HepG2 (cell line): Measurements from ENCODE around the gene SASH1. TPM values are rescaled to one million over a fixed set of nuclear protein-coding genes. Genes with fewer than 3 reads are reported as not detected.

Experiments used
- ATAC-seq: fragments of 200-7000 bp; cut with Tn5 transposase; 3 replicates; pipeline ENCODE4 v1.9.1; 2020; ENCODE audit warnings: mild to moderate bottlenecking, moderate library complexity
- BruUV-seq: library from RNA; stranded (reverse); fragments of 400-500 nt; replicated peaks from 2 replicates; lab custom pipeline; 2021; lab: Mats Ljungman, UMichigan
- CTCF ChIA-PET: fragments of 300-600 bp; formaldehyde crosslinking; extraction: SDS; loops from one replicate; lab custom pipeline; 2021; ENCODE audit warnings: low total read pairs, inconsistent platforms, low intra/inter-chr PET ratio; lab: Yijun Ruan, JAX
- POLR2A ChIA-PET: fragments of 350-600 bp; sonication (Branson Sonifier 250); formaldehyde crosslinking; loops from one replicate; lab custom pipeline; 2020; ENCODE audit warnings: antibody characterized with exemption, inconsistent platforms; lab: Yijun Ruan, JAX
- DNase-seq: peaks from one replicate; pipeline ENCODE4 v3.0.0-alpha.2; 2015; ENCODE audit warnings: low spot score
- FAIRE-seq: peaks from 3 replicates; lab custom pipeline; 2011; peaks lifted over from hg19 to GRCh38; lab: Jason Lieb, UNC
- H2AFZ ChIP-seq: one replicate; pipeline ENCODE4 v1.6.1; 2011; ENCODE audit warnings: low read length, inconsistent platforms
- H3K27ac ChIP-seq: fragments of 300-600 bp; 3 replicates; pipeline ENCODE4 v1.8.0; 2011; ENCODE audit warnings: mixed run types, mild to moderate bottlenecking, mixed read lengths, low read length, inconsistent platforms; ENCODE audit not compliant: insufficient read depth; ENCODE audit errors: extremely low read length
- H3K27me3 ChIP-seq, 2 experiments: fragments of 200-600 bp in 1 of 2; 2 replicates in 1 of 2; 3 replicates in 1 of 2; pipeline versions ENCODE4 v1.6.0 to v1.8.0; 2011; ENCODE audit warnings: low read length in 2 of 2, mild to moderate bottlenecking in 2 of 2, moderate library complexity in 2 of 2, inconsistent platforms in 1 of 2; ENCODE audit not compliant: insufficient read depth in 2 of 2, control insufficient read depth in 1 of 2
- H3K36me3 ChIP-seq, 2 experiments: fragments of 200-600 bp in 1 of 2; replicated peaks in 1 of 2; 2 replicates in 1 of 2; 3 replicates in 1 of 2; pipeline versions ENCODE4 v1.5.1 to v1.8.0; 2011; ENCODE audit warnings: low read length in 2 of 2, inconsistent platforms in 1 of 2; ENCODE audit not compliant: insufficient read depth in 2 of 2, control insufficient read depth in 1 of 2
- H3K4me1 ChIP-seq: 2 replicates; pipeline ENCODE4 v1.5.1; 2012; ENCODE audit warnings: low read length, inconsistent platforms; ENCODE audit not compliant: insufficient read depth
- H3K4me2 ChIP-seq: 2 replicates; pipeline ENCODE4 v1.6.0; 2011; ENCODE audit warnings: low read depth, low read length, inconsistent platforms
- H3K4me3 ChIP-seq, 3 experiments: fragments of 200-600 bp in 1 of 3; sonication (generic), shearing (Covaris generic) in 1 of 3; replicated peaks in 1 of 3; 2 replicates each; pipeline ENCODE4 v1.5.1; 2011 to 2016; ENCODE audit warnings: low read length in 3 of 3, inconsistent platforms in 2 of 3, low read depth in 2 of 3, mild to moderate bottlenecking in 2 of 3, control low read depth in 1 of 3, mixed read lengths in 1 of 3; ENCODE audit not compliant: insufficient read depth in 1 of 3
- H3K79me2 ChIP-seq: one replicate; pipeline ENCODE4 v1.6.1; 2011; ENCODE audit warnings: low read length, inconsistent platforms; ENCODE audit not compliant: insufficient read depth
- H3K9ac ChIP-seq: 2 replicates; pipeline ENCODE4 v1.6.0; 2011; ENCODE audit warnings: mild to moderate bottlenecking, low read depth, low read length, inconsistent platforms; ENCODE audit not compliant: insufficient read depth
- H3K9me3 ChIP-seq: 2 replicates; pipeline ENCODE4 v1.5.1; 2012; ENCODE audit warnings: mild to moderate bottlenecking, low read length
- H4K20me1 ChIP-seq: 2 replicates; pipeline ENCODE4 v1.6.0; 2011; ENCODE audit warnings: inconsistent platforms, mild to moderate bottlenecking, low read length, moderate library complexity; ENCODE audit not compliant: insufficient read depth
- CBX5 ChIP-seq: sonication (generic); formaldehyde crosslinking; IDR thresholded peaks from 2 replicates; pipeline ENCODE4 v1.4.0; 2020; ENCODE audit warnings: missing genetic modification reagents, borderline replicate concordance
- CENPX ChIP-seq: sonication (generic); formaldehyde crosslinking; IDR thresholded peaks from 2 replicates; pipeline ENCODE4 v1.9.0; 2021; ENCODE audit warnings: mild to moderate bottlenecking, missing genetic modification reagents, moderate library complexity
- EP300 ChIP-seq, 3 experiments: sonication (generic) in 1 of 3; formaldehyde crosslinking in 1 of 3; IDR thresholded peaks; 2 replicates each; pipeline versions ENCODE4 v1.5.1 to v1.6.1; 2011 to 2020; ENCODE audit warnings: low read depth in 2 of 3, low read length in 2 of 3, borderline replicate concordance in 1 of 3, improper control_type of control experiment in 1 of 3, mild to moderate bottlenecking in 1 of 3, missing genetic modification reagents in 1 of 3, moderate library complexity in 1 of 3
- ERF ChIP-seq: IDR thresholded peaks from 2 replicates; pipeline ENCODE4 v1.6.1; 2018; ENCODE audit warnings: missing biosample characterization, missing genetic modification reagents
- HOXA9 ChIP-seq: sonication (generic); formaldehyde crosslinking; IDR thresholded peaks from 2 replicates; pipeline ENCODE4 v1.8.1; 2022; ENCODE audit warnings: missing genetic modification reagents, mild to moderate bottlenecking, moderate library complexity, borderline replicate concordance
- KDM3A ChIP-seq: IDR thresholded peaks from 2 replicates; pipeline ENCODE4 v1.6.1; 2018; ENCODE audit warnings: low read depth, missing compliant biosample characterization
- PHF5A ChIP-seq: IDR thresholded peaks from one replicate; pipeline ENCODE4 v1.6.1; 2018; ENCODE audit warnings: low read depth, missing genetic modification reagents; ENCODE audit not compliant: unreplicated experiment
- RAD21 ChIP-seq: fragments of 450-650 bp; formaldehyde crosslinking; IDR thresholded peaks from 2 replicates; pipeline ENCODE4 v1.5.0; 2020; ENCODE audit warnings: mild to moderate bottlenecking
- REPIN1 ChIP-seq: sonication (generic); formaldehyde crosslinking; IDR thresholded peaks from 2 replicates; pipeline ENCODE4 v1.8.0; 2022; ENCODE audit warnings: missing genetic modification reagents, low read depth, mild to moderate bottlenecking, borderline replicate concordance
- SAFB2 ChIP-seq: sonication (generic); formaldehyde crosslinking; IDR thresholded peaks from 2 replicates; pipeline ENCODE4 v1.5.1; 2020; ENCODE audit warnings: missing genetic modification reagents, low read depth, mild to moderate bottlenecking, borderline replicate concordance
- SALL1 ChIP-seq: sonication (generic); formaldehyde crosslinking; IDR thresholded peaks from 2 replicates; pipeline ENCODE4 v1.8.0; 2022; ENCODE audit warnings: mild to moderate bottlenecking, missing genetic modification reagents
- SMC3 ChIP-seq: IDR thresholded peaks from 2 replicates; pipeline ENCODE4 v1.6.1; 2011; ENCODE audit warnings: low read length, improper control_type of control experiment
- SP5 ChIP-seq: IDR thresholded peaks from 2 replicates; pipeline ENCODE4 v1.6.1; 2016; ENCODE audit warnings: low read depth, borderline replicate concordance
- TARDBP ChIP-seq: sonication (generic); formaldehyde crosslinking; IDR thresholded peaks from 2 replicates; pipeline ENCODE4 v1.8.0; 2022; ENCODE audit warnings: mild to moderate bottlenecking, missing genetic modification reagents
- TEAD3 ChIP-seq: optimal IDR thresholded peaks from 2 replicates; pipeline ENCODE3; 2016; ENCODE audit warnings: borderline replicate concordance
- XRCC5 ChIP-seq: fragments of 200-400 bp; formaldehyde crosslinking; optimal IDR thresholded peaks from 2 replicates; pipeline ENCODE3; 2017; ENCODE audit warnings: mild to moderate bottlenecking, low read length
- ZNF17 ChIP-seq: sonication (generic); formaldehyde crosslinking; IDR thresholded peaks from 2 replicates; pipeline ENCODE4 v1.5.0; 2020; ENCODE audit warnings: mild to moderate bottlenecking, missing genetic modification reagents
- ZNF704 ChIP-seq: sonication (generic); formaldehyde crosslinking; IDR thresholded peaks from 2 replicates; pipeline ENCODE4 v1.8.1; 2023; ENCODE audit warnings: mild to moderate bottlenecking, inconsistent platforms, moderate library complexity, missing genetic modification reagents, borderline replicate concordance
- ZNF850 ChIP-seq: sonication (generic); formaldehyde crosslinking; conservative IDR thresholded peaks from 2 replicates; pipeline ENCODE4 v1.9.0; 2021; ENCODE audit warnings: mild to moderate bottlenecking, missing genetic modification reagents
- WGBS: methylation state at CpG from one replicate; pipeline ENCODE4 v1.1.6; 2017; ENCODE audit warnings: low lambda C conversion rate; 5-methylcytosine and 5-hydroxymethylcytosine counted together
- in situ Hi-C: cut with HindIII; loops from 2 replicates; pipeline ENCODE4 v1.10.0; 2017; ENCODE audit warnings: low pct_unique_long_range_greater_than_20kb; ENCODE audit not compliant: extremely low pct_ligation_motif_present
- intact Hi-C: fragments of 100-400 bp; cut with micrococcal nuclease; formaldehyde crosslinking; loops from one replicate; pipeline ENCODE4 v1.10.0; 2022; ENCODE audit not compliant: unreplicated experiment
- polyA plus RNA-seq, 8 experiments: library from polyadenylated mRNA; depleted of rRNA in 3 of 8; stranded (reverse) in 7 of 8; unstranded in 1 of 8; fragments of >200 nt; fragmentation: Illumina TruSeq in 4 of 8; extraction: Trizol in 4 of 8; gene quantifications; 2 replicates each; pipeline versions ENCODE4 v1.2.1 to v1.2.3, GENCODE V29; 2011 to 2016; ENCODE audit warnings: low read depth in 4 of 8, missing spikeins in 1 of 8, mixed read lengths in 1 of 8; ENCODE audit not compliant: insufficient read depth in 1 of 8
- total RNA-seq, 5 experiments: library from RNA; depleted of rRNA; stranded (reverse); fragments of >200 nt; fragmentation: Illumina TruSeq; extraction: Trizol; gene quantifications; 2 replicates each; pipeline ENCODE4 v1.2.3, GENCODE V29; 2016; ENCODE audit warnings: low read depth in 1 of 5
- TF ChIP-seq, protein P1 (sequence below): sonication (generic); IDR thresholded peaks from 2 replicates; pipeline ENCODE4 v1.6.1; 2016; ENCODE audit warnings: low read depth, borderline replicate concordance
- TF ChIP-seq, protein P2 (sequence below): sonication (generic); formaldehyde crosslinking; IDR thresholded peaks from 2 replicates; pipeline ENCODE4 v1.5.0; 2020; ENCODE audit warnings: mild to moderate bottlenecking, missing genetic modification reagents

SASH1 gene
- total and polyA plus RNA-seq, 2 of the 13 experiments (the other 11 are each of a cell fraction or from before 2014, with no cell fraction given) = 7.5 to 8.2 TPM

- CTCF ChIA-PET = interaction anchor here (1.5 to 2.2 kb wide), 3 partner anchors 30 to 396 kb away, joined by 3 to 31 read pairs (median 17); no protein-coding TSS in a partner anchor
- Histone ChIP-seq H3K4me2 (no peak overlapping the region), H4K20me1 (no peaks in the 10 kb centered on the region), H3K36me3 (no peaks in the 10 kb centered on the region), H3K79me2 (no peaks in the 10 kb centered on the region), H3K27ac (no peak overlapping the region), H3K27me3 (peaks cover 0 to 3% of the 10 kb centered on the region in 2 experiments; a peak in 2 of 5 replicates), H3K9ac (no peak overlapping the region), H3K4me3 (no peak overlapping the region), H3K4me1 (no peaks in the 10 kb centered on the region), H3K9me3 (no peaks in the 10 kb centered on the region), H2AFZ (no peak overlapping the region)
- ATAC-seq = peak; percentile 100
- no TSS peak for BruUV-seq
- WGBS = under 1% methylated on average over 7 of the region's 7 CpGs
- in situ Hi-C loops = loop anchor here (5.0 to 10.0 kb wide), 2 partner anchors 369 to 857 kb away; no protein-coding TSS in a partner anchor
- peak; percentile 66 for DNase-seq
- peak; percentile 79 for FAIRE-seq
- POLR2A ChIA-PET = no interaction called here
- intact Hi-C loops = loop anchor here (1.0 to 5.0 kb wide), 3 partner anchors 30 to 854 kb away; no protein-coding TSS in a partner anchor
- TF ChIP-seq, protein P1, sequence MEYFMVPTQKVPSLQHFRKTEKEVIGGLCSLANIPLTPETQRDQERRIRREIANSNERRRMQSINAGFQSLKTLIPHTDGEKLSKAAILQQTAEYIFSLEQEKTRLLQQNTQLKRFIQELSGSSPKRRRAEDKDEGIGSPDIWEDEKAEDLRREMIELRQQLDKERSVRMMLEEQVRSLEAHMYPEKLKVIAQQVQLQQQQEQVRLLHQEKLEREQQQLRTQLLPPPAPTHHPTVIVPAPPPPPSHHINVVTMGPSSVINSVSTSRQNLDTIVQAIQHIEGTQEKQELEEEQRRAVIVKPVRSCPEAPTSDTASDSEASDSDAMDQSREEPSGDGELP = no peak
- TF ChIP-seq EP300 (IDR thresholded peaks at IDR 0.05; ENCODE audit: low read depth in 2 of 2, low read length in 2 of 2) (no peak), EP300 (CRISPR knock-in tag; IDR thresholded peaks at IDR 0.05; ENCODE audit: borderline replicate concordance) (no peak), SAFB2 (CRISPR knock-in tag) (no peak), CENPX (no peak), SMC3 (peak; percentile 47), XRCC5 (peak; percentile 91), TARDBP (CRISPR knock-in tag) (no peak), KDM3A (CRISPR knock-in tag) (no peak), REPIN1 (peak; percentile 53; the same call in 1 of the 2 replicates), SALL1 (peak; percentile 43; the same call in 1 of the 2 replicates), CBX5 (peak; percentile 52; the same call in 1 of the 2 replicates), TEAD3 (CRISPR knock-in tag) (peak; percentile 44), ERF (CRISPR knock-in tag) (peak; percentile 64; the same call in 1 of the 2 replicates), PHF5A (no peak), ZNF17 (CRISPR knock-in tag) (no peak), SP5 (CRISPR knock-in tag) (no peak), ZNF850 (no peak), HOXA9 (CRISPR knock-in tag) (no peak), ZNF704 (CRISPR knock-in tag) (no peak), RAD21 (peak; percentile 93)
- TF ChIP-seq, protein P2, sequence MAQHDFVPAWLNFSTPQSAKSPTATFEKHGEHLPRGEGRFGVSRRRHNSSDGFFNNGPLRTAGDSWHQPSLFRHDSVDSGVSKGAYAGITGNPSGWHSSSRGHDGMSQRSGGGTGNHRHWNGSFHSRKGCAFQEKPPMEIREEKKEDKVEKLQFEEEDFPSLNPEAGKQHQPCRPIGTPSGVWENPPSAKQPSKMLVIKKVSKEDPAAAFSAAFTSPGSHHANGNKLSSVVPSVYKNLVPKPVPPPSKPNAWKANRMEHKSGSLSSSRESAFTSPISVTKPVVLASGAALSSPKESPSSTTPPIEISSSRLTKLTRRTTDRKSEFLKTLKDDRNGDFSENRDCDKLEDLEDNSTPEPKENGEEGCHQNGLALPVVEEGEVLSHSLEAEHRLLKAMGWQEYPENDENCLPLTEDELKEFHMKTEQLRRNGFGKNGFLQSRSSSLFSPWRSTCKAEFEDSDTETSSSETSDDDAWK (CRISPR knock-in tag) = no peak
These were observed 235.2 kb downstream of the SASH1 start for GRCh38 chr6:148577687-148578488.
